Smooth muscle cell (in vitro differentiated cells): ENCODE data around the gene PHGDH. TPM values are rescaled to one million over a fixed set of nuclear protein-coding genes. Genes with fewer than 3 reads are reported as not detected.
"Not testable (repeated sequence)": the region's sequence is repeated elsewhere in the genome, so short reads cannot be mapped to it uniquely, and the experiment has no call there.

Source experiments
- DNase-seq: peaks from one replicate; lab custom pipeline; 2025; ENCODE audit not compliant: unreplicated experiment; lab: John Stamatoyannopoulos, UW
- H2AFZ ChIP-seq: fragments of 200-600 bp; sonication (generic); 2 replicates; pipeline ENCODE4 v1.6.0; 2016; ENCODE audit warnings: antibody characterized with exemption, low read depth, mild to moderate bottlenecking
- H3F3A ChIP-seq: fragments of 200-600 bp; sonication (generic); 2 replicates; pipeline ENCODE4 v1.6.0; 2017; ENCODE audit warnings: antibody characterized with exemption, low read depth
- H3K27ac ChIP-seq: fragments of 200-600 bp; sonication (generic); 2 replicates; pipeline ENCODE4 v1.5.1; 2016; ENCODE audit warnings: low read depth, mild to moderate bottlenecking
- H3K27me3 ChIP-seq: fragments of 200-600 bp; sonication (generic); 2 replicates; pipeline ENCODE4 v1.6.1; 2016; ENCODE audit warnings: low read depth, mild to moderate bottlenecking
- H3K36me3 ChIP-seq: fragments of 200-600 bp; sonication (generic); 2 replicates; pipeline ENCODE4 v1.5.1; 2016; ENCODE audit warnings: low read depth
- H3K4me1 ChIP-seq: fragments of 200-600 bp; sonication (generic); 2 replicates; pipeline ENCODE4 v1.5.1; 2016; ENCODE audit warnings: low read depth
- H3K4me2 ChIP-seq: fragments of 200-600 bp; sonication (generic); 2 replicates; pipeline ENCODE4 v1.6.0; 2016; ENCODE audit warnings: mild to moderate bottlenecking
- H3K4me3 ChIP-seq: fragments of 200-600 bp; sonication (generic); 2 replicates; pipeline ENCODE4 v1.5.1; 2016; ENCODE audit warnings: mild to moderate bottlenecking
- H3K79me2 ChIP-seq: fragments of 200-600 bp; sonication (generic); 2 replicates; pipeline ENCODE4 v1.6.0; 2016; ENCODE audit warnings: low read depth, mild to moderate bottlenecking
- H3K9ac ChIP-seq: fragments of 200-600 bp; sonication (generic); 2 replicates; pipeline ENCODE4 v1.6.0; 2016; ENCODE audit warnings: low read depth
- H3K9me3 ChIP-seq: fragments of 200-600 bp; sonication (generic); replicated peaks from 2 replicates; pipeline ENCODE4 v1.5.1; 2016; ENCODE audit warnings: low read depth
- H4K20me1 ChIP-seq: fragments of 200-600 bp; sonication (generic); 2 replicates; pipeline ENCODE4 v1.6.0; 2016; ENCODE audit warnings: low read depth
- CTCF ChIP-seq: fragments of 200-600 bp; sonication (generic); IDR thresholded peaks from 2 replicates; pipeline ENCODE4 v1.5.1; 2017; ENCODE audit warnings: borderline replicate concordance, mild to moderate bottlenecking, antibody characterized with exemption; ENCODE audit not compliant: insufficient read depth, poor library complexity, severe bottlenecking
- WGBS: methylation state at CpG from one replicate; pipeline ENCODE4 v1.1.7; 2016; ENCODE audit warnings: low lambda C conversion rate; 5-methylcytosine and 5-hydroxymethylcytosine counted together
- polyA plus RNA-seq: library from polyadenylated mRNA; unstranded; fragments of >200 nt; fragmentation: Nextera tagmentation; extraction: Ambion mirVana; gene quantifications from 2 replicates; pipeline ENCODE4 v1.2.1, GENCODE V29; 2016
- total RNA-seq: library from RNA; depleted of rRNA; stranded (reverse); fragments of >200 nt; gene quantifications from 2 replicates; pipeline ENCODE4 v1.2.3, GENCODE V29; 2014

PHGDH gene
- total and polyA plus RNA-seq, 2 experiments from 2014 or later = 93.2 to 134 TPM

- DNase-seq = no peak
- 83% methylated on average over 3 of the region's 3 CpGs for WGBS
- TF ChIP-seq CTCF = no peak
These were observed 72.6 kb downstream of the PHGDH start for GRCh38 chr1:119784191-119784781.

GRCh38 chr1:119786046-119786445 lies 74.3 kb downstream of the PHGDH start:
- not testable (repeated sequence) for DNase-seq

More at GRCh38 chr1:119784191-119784781, 72.6 kb downstream of the PHGDH start:
- Histone ChIP-seq H2AFZ (no peak overlapping the region), H3K9me3 (no peaks in the 10 kb centered on the region), H3K4me3 (no peak overlapping the region), H3K27me3 (no peaks in the 10 kb centered on the region), H3F3A (peaks cover 16% of the 10 kb centered on the region), H3K4me1 (peaks cover 33% of the 10 kb centered on the region), H3K79me2 (no peaks in the 10 kb centered on the region), H3K27ac (no peak overlapping the region), H4K20me1 (no peaks in the 10 kb centered on the region), H3K9ac (no peak overlapping the region), H3K36me3 (no peaks in the 10 kb centered on the region), H3K4me2 (peak overlapping the region; percentile 56)

GRCh38 chr1:119786473-119787050 lies 74.8 kb downstream of the PHGDH start:
- H3K4me3 ChIP-seq, H3K79me2 ChIP-seq, H4K20me1 ChIP-seq, DNase-seq, H3K27me3 ChIP-seq, H2AFZ ChIP-seq, H3K36me3 ChIP-seq, H3K9ac ChIP-seq, H3K9me3 ChIP-seq: not testable (repeated sequence)
- 22% methylated on average over 4 of the region's 4 CpGs for WGBS
- Histone ChIP-seq H3K4me2 (peak overlapping the region; percentile 22), H3K27ac (peak overlapping the region; percentile 71), H3F3A (peaks cover 16% of the 10 kb centered on the region), H3K4me1 (peaks cover 46% of the 10 kb centered on the region)

More at GRCh38 chr1:119786046-119786445, 74.3 kb downstream of the PHGDH start:
- H3K4me3 ChIP-seq, H4K20me1 ChIP-seq, H3K9me3 ChIP-seq, H3K27me3 ChIP-seq, H3K36me3 ChIP-seq, H2AFZ ChIP-seq, H3K79me2 ChIP-seq: not testable (repeated sequence)
- H3K4me2 ChIP-seq = peak overlapping the region; percentile 4
- peak overlapping the region; percentile 71 for H3K27ac ChIP-seq
- 82% methylated on average over 7 of the region's 7 CpGs for WGBS
- H3K4me1 ChIP-seq = peaks cover 41% of the 10 kb centered on the region
- peak overlapping the region; percentile 7 for H3K9ac ChIP-seq
- peaks cover 16% of the 10 kb centered on the region for H3F3A ChIP-seq

- Histone ChIP-seq H3K79me2 (no peaks in the 10 kb centered on the region), H3K36me3 (no peaks in the 10 kb centered on the region), H3K4me2 (no peak overlapping the region), H3K27me3 (no peaks in the 10 kb centered on the region), H3K9me3 (no peaks in the 10 kb centered on the region), H2AFZ (no peak overlapping the region), H3K27ac (peak overlapping the region; percentile 61), H3K4me3 (no peak overlapping the region), H4K20me1 (no peaks in the 10 kb centered on the region), H3K9ac (no peak overlapping the region), H3F3A (peaks cover 16% of the 10 kb centered on the region), H3K4me1 (peaks cover 46% of the 10 kb centered on the region)
- TF ChIP-seq CTCF = no peak
- no peak for DNase-seq
- WGBS = 68% methylated on average over 2 of the region's 2 CpGs
These were observed 76.0 kb downstream of the PHGDH start for GRCh38 chr1:119787776-119788175.
